ENCODE measurements around the gene MYLIP. TPM values are rescaled to one million over a fixed set of nuclear protein-coding genes. Genes with fewer than 3 reads are reported as not detected.

MYLIP gene
- total RNA-seq (2014; rRNA removed; shearing (Covaris generic)): 10.5 and 11.4 TPM in 2 replicates

- peak; percentile 98 for DNase-seq (ENCODE audit: low read depth)
Observed at GRCh38 chr6:16128759-16129622, at the start of gene MYLIP. MYLIP (plus strand) TSS chr6:16129086; CDS start chr6:16129323, 237 bp downstream.

GRCh38 chr6:16079354-16079753 is 49.5 kb upstream of the MYLIP start:
- DNase-seq (ENCODE audit: low read depth): no peak

- no peak for DNase-seq (ENCODE audit: low read depth)
Observed at GRCh38 chr6:16080204-16080603, 48.7 kb upstream of the MYLIP start.

DNA sequence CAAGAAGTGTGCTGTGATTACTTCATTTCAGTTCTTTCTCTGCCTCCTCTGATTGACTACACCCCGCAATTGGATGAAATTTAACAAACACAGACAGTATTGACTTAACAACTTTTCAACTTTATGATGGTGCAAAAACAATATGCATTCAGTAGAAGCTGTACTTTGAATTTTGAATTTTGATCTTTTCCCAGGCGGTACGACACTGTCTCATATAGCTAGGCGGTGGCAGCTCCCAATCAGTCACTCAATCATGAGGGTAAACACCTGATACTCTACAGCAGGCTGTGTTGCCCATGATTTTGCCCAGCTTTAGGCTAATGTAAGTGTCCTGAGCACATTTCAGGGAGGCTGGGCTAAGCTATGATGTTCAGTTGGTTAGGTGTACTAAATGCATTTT is 47.6 kb upstream of the MYLIP start:
- no peak for DNase-seq (ENCODE audit: low read depth)

- DNase-seq (ENCODE audit: low read depth): no peak
Observed at GRCh38 chr6:16082361-16082760, 46.5 kb upstream of the MYLIP start.

GRCh38 chr6:16086965-16087364 is 41.9 kb upstream of the MYLIP start:
- no peak for DNase-seq (ENCODE audit: low read depth)

GRCh38 chr6:16087386-16087785 is 41.5 kb upstream of the MYLIP start:
- no peak for DNase-seq (ENCODE audit: low read depth)

DNA sequence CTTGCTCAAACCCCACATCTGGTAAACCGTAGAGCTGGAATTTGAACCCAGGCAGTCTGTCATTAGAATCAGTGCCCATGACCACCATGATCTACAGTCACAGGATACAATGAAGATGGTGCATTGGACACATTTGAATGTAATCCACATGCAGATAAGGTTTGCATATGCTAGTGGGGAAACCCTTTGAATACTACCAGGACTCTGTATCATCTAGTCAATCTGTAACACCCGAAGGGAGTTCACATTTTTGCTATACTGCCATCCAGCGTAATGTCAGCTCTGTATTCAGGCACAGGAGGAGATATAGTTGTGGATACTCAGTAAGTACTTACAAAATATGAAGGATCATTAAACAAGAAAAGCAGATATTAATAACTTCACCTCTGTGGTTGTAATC is 40.5 kb upstream of the MYLIP start:
- no peak for DNase-seq (ENCODE audit: low read depth)

DNA sequence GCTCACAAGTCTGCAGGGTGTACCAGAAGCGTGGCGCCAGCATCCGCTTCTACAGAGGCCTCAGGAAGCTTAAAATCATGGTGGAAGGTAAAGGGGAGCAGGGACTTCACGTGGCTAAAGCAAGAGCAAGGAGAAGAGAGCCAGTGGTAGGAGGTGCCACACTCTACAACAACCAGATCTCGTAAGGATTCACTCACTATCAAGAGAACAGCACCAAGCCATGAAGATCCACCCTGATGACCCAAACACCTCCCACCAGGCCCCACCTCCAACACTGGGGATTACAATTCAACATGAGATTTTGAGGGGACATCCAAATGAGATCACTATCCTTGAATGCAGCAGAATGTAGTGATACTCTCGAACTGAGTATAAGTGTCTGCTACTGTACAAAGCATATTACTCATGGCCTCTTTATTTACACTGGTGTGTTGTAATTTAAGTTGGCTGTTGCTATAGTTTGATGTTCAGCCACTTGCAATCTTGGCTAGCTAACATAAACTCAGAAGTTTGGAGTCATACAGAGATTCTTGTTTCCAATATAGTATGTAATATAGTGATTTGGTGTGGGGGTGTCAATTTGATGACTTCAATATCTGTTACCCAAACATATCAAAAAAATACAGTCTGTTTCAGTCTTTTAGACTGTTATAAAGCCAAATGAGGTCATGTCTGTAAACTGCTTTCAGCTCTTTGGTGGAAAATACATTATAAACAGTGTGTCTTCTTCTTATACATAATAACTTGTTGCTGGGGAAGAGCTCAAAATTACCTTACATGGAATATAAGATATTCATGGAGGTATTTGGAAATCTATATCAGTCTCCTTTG is 39.4 kb upstream of the MYLIP start:
- no peak for DNase-seq (ENCODE audit: low read depth)

DNA sequence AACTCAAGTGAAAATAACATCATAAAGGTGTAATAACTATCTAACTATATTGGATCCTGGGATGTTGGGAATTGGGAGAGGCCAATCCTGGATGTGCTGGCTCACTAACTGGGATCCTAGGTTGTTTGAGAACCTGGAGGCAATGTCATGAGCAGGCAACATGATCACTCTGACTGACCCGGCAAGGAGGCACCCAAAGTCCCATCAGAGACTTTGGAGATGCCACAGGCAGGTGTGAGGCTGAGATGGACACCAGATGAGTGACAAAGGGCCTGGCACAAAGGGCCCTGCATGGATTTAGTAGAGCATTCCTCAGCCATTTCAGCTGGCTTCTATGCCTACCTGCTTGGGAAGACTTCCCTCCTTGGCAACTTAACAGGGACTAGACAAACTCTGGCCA is 38.4 kb upstream of the MYLIP start:
- no peak for DNase-seq (ENCODE audit: low read depth)

DNA sequence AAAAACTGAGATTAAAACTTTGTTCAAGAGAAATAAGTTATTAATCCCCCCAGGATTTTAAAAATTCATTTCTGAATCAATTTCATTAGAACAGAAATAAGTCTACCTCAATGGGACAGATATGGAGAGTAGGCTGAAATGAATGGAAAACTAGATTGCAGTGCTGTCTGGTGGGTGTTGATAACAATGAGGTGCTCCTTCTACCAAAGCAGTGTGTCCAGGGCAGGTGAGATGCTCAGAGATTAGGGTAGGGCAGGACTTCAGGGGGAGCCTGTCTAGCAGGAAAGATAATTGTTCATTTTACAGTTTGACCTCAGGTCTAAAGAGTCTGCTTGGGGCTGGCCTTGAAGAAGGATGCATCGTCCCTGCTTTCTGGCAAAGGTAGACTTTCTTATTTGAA is 38.0 kb upstream of the MYLIP start:
- no peak for DNase-seq (ENCODE audit: low read depth)

GRCh38 chr6:16092140-16092539 is 36.7 kb upstream of the MYLIP start:
- DNase-seq (ENCODE audit: low read depth): no peak

- DNase-seq (ENCODE audit: low read depth): no peak
Observed at GRCh38 chr6:16092990-16093389, 35.9 kb upstream of the MYLIP start.

DNA sequence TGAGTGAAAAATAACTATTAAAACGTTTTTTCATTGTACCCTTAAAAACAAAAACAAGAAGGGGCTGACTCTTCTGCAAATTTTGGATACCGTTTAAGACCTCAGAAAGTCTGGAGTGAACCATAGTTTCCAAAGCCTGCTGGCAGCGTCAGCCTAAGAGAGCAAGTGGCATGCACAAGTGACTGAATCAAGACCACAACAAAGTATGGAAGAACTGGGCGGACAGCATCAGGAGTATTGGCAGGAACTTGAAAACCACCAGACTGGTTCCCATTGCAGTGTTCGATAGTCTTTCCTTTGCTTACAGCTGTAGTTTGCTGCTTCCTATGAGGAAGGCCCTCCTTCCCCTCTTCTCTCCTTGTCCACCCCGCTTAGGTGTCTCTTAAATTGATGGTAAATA is 33.7 kb upstream of the MYLIP start:
- DNase-seq (ENCODE audit: low read depth): no peak

- DNase-seq (ENCODE audit: low read depth): no peak
Observed at GRCh38 chr6:16097382-16098171, 31.3 kb upstream of the MYLIP start.

DNA sequence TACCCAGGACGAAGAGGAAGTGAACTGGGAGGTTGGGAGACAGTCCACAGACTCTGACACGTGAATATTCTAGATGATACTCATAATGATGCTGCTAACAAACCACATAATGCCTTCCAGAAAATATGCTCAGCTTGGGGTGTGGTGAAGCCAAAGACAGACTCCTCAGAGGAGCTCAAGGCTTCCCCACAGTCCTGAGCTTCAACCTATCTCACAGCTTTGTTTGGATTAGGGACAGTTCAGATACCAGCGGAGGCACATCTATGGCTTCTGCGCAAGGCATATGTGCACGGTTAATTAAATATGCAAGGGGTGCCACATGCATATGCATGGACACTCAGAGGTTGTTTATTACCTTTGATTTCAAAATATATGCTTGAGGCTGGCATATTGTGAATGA is 30.7 kb upstream of the MYLIP start:
- no peak for DNase-seq (ENCODE audit: low read depth)

DNA sequence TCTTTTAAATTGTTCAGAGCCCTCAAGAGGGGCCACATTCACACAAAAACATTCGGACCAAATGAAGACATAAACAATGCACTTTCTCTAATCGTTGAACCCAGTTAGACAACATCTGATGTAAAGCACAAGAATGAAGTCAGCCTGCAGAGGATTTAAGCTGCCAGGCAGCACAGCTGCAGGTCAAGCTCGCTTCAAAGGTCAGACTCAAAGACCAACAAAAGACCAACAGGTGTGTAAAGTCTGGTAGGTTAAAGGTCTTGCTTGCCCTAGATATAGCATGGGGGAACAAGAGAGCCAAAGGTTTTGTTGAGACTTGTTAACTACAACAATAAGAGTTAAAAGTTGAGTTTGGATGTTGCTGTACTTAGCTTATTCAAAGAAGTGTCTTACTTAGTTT is 26.7 kb upstream of the MYLIP start:
- DNase-seq (ENCODE audit: low read depth): no peak

DNA sequence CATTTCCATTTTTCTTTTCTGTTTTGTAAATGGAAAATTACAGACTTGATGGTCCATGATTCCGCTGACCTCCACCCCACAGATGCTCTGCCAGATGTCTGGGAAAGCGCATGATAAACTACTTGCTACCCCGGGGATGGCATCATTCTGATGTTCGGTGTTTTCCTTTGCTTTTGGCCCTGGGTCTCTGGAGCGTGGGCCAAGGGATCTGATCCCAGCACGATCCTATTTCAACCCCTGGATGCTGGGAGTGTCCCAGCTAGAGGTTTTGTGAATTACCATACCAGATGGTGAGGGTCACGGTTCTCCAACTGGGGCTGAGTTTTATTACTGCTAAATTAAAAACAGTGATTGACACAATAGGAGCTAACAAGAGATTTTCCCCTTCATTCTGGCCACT is 25.2 kb upstream of the MYLIP start:
- no peak for DNase-seq (ENCODE audit: low read depth)

DNA sequence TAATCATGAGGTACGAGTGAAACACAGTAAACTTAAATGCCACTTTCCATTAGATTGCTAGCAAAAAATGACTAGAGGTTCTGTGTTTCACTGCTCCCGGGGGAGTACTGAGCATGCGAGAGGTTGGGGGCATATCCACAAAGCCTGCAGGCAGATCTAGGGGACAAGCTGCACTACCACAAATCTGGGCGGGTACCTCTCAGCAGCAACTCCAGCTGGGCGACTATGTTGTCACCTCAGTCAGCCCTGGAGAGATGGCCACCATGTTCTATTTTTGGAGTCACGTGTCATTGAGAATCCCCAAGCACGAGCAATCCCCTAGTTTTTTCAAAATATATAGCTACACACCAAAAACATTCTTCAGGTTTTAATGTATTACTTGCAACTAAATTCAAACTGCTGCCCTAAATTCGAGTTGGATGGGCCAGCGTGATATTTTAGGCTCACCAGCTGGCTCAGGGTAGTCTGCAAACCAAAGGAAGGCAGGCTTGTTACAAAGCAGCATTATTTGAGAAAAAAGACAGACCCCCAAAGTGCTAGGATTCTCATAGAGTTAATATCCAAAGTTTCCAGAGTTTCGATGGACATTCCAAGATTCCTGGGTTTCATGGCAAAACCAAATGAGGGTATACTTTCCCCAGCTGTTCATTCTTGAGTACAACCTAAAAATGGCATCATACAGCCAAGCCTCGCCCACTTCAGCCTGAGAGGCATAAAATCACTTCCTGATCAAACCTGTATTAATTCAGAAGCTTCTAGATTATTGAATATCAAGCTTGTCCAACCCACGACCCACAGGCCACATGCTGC is 24.1 kb upstream of the MYLIP start:
- DNase-seq (ENCODE audit: low read depth): no peak

DNA sequence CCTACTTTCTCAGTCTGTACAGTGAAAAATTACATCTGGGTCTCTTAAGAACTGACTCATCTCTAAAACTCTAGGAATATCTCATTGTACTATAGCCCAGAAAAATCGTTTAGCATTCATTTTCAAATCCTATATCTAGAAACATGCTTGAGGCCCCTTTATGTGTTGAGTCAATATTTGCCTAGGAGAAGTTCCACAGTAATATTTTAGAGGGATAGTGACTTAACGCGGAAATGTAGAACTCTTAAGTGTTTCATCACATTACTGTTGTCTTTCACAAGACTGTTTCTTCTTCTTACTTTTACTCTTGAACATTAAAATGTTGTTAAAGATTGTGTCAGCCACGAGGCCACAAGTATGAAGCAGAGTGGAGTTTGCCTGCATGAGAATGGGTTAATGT is 23.0 kb upstream of the MYLIP start:
- no peak for DNase-seq (ENCODE audit: low read depth)

Data from Daoy (cell line).